ENCODE measurements around the gene TEF. TPM values are rescaled to one million over a fixed set of nuclear protein-coding genes. Genes with fewer than 3 reads are reported as not detected.

Gene TEF
- total and polyA plus RNA-seq, 9 of the 15 experiments (the other 6 are each of a cell fraction or from before 2014, with no cell fraction given): 0.04 to 3.1 (median 1.2) TPM

DNA sequence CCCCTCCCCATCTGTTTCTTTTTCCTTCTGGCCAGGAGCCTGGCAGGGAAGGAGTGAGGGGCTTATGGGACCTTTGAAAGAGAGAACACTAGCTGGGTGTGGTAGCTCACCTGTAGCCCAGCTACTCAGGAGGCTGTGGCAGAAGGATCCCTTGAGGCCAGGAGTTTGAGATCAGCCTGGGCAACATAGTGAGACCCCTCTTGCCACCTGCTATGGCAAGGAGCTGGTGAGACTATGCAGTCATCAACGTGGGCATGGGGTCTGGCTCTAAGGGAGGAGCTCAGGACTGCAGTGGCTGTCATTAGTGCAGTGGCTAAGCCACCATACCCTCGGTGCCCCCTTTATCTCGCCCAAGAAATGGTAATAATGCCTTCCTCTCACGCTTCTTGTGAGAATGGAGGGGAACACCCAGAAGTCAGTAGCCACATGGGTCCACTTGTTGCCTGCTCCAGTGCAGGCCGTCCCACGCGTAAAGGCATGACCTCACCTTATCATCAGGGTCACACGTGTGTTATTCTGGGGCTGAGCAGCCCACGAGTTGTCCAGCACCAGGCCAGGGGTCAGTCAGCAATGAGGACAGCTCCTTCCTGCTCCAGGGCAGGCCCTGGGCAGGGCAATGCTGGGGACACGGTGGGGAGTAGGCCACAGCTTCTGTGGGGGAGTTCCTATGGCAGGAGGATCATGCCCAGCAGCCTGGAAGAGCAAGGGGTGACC is 27.7 kb upstream of the TEF start (continued):
- no peak for TF ChIP-seq ZBTB1 (CRISPR knock-in tag; IDR thresholded peaks at IDR 0.05; ENCODE audit: borderline replicate concordance, low read depth)

DNA sequence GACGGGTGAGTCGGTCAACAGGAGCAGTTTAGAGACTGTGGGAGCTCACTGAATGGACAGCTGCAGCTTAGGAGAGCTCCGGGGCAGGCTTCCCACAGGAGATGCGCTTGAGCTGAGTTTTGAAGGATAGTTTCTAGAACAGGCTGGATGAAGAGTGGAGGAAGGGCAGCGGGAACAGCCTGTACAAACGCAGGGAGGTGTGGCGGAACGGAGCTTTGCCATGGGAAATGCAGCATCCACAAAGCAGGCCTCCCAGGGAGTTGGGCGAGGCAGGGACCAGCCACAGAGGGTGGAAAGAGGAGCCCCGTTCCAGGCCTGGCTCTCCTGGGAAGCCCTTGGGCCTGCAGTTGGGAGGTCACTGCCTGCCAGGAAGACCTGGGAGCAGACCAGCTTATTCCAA is 26.8 kb upstream of the TEF start:
- Histone ChIP-seq H3K36me3 (ENCODE audit: control insufficient read depth, insufficient read depth, low read length) (peaks cover 75% of the 10 kb centered on the region; the same call in 2 of the 3 replicates), H4K20me1 (replicated peaks; ENCODE audit: control insufficient read depth, insufficient read depth, low read length) (no peaks in the 10 kb centered on the region), H3K4me2 (ENCODE audit: insufficient read depth, low read length) (no peak overlapping the region), H3K79me2 (ENCODE audit: control insufficient read depth, insufficient read depth, low read length) (no peaks in the 10 kb centered on the region; the same call in 2 of the 3 replicates), H3K4me3 (no peak overlapping the region), H3K4me1 (replicated peaks in 1 of 2; ENCODE audit: control insufficient read depth in 2 of 2, insufficient read depth in 2 of 2, low read length in 2 of 2) (peaks cover 6 to 44% of the 10 kb centered on the region in 2 experiments; a peak in 4 of 5 replicates), H3K9me1 (ENCODE audit: control insufficient read depth, insufficient read depth, low read length) (no peaks in the 10 kb centered on the region), H3K9me3 (replicated peaks; ENCODE audit: control insufficient read depth, insufficient read depth, low read depth, low read length) (no peaks in the 10 kb centered on the region), H3K9ac (ENCODE audit: insufficient read depth in 1 of 2, low read depth in 2 of 2, low read length in 2 of 2) (no peak overlapping the region; a peak in 1 of 4 replicates), H2AFZ (ENCODE audit: low read depth, low read length) (no peak overlapping the region), H3K27me3 (ENCODE audit: control insufficient read depth in 2 of 2, insufficient read depth in 2 of 2, low read length in 2 of 2) (no peaks in the 10 kb centered on the region), H3K27ac (ENCODE audit: extremely low read depth, low read depth, low read length) (no peak overlapping the region)
- POLR2A ChIA-PET: interaction anchor here (0.5 kb wide), 1 partner anchor 119 kb away, joined by 3 read pairs; no protein-coding TSS in a partner anchor
- ATAC-seq (no peak), FAIRE-seq (no peak), DNase-seq (ENCODE audit: extremely low read depth in 1 of 4, low spot score in 3 of 4) (no peak)
- CTCF ChIA-PET (ENCODE audit: low intra/inter-chr PET ratio): no interaction called here
- TF ChIP-seq ZNF444 (CRISPR knock-in tag; IDR thresholded peaks at IDR 0.05) (no peak), EP400 (IDR thresholded peaks at IDR 0.05) (no peak), SIX5 (IDR thresholded peaks at IDR 0.05; ENCODE audit: borderline replicate concordance in 1 of 2, insufficient read depth in 1 of 2, low read depth in 1 of 2, low read length in 2 of 2) (no peak), ZNF121 (CRISPR knock-in tag; conservative IDR thresholded peaks at IDR 0.05) (no peak)
- TF ChIP-seq, protein P1, sequence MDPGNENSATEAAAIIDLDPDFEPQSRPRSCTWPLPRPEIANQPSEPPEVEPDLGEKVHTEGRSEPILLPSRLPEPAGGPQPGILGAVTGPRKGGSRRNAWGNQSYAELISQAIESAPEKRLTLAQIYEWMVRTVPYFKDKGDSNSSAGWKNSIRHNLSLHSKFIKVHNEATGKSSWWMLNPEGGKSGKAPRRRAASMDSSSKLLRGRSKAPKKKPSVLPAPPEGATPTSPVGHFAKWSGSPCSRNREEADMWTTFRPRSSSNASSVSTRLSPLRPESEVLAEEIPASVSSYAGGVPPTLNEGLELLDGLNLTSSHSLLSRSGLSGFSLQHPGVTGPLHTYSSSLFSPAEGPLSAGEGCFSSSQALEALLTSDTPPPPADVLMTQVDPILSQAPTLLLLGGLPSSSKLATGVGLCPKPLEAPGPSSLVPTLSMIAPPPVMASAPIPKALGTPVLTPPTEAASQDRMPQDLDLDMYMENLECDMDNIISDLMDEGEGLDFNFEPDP (CRISPR knock-in tag; IDR thresholded peaks at IDR 0.05): no peak
- in situ Hi-C loops (cut with MboI): no loop called here
- intact Hi-C loops (cut with micrococcal nuclease): no loop called here
- WGBS (ENCODE audit: insufficient coverage, low coverage, missing lambda C conversion rate): 88% methylated on average over 4 of the region's 10 CpGs
- no TSS peak for BruUV-seq (replicated peaks)
